ENCODE data around the gene RGCC. TPM values are rescaled to one million over a fixed set of nuclear protein-coding genes. Genes with fewer than 3 reads are reported as not detected.

Gene RGCC
- total RNA-seq, 2 experiments from 2014 or later, result 135 to 143 TPM

DNA sequence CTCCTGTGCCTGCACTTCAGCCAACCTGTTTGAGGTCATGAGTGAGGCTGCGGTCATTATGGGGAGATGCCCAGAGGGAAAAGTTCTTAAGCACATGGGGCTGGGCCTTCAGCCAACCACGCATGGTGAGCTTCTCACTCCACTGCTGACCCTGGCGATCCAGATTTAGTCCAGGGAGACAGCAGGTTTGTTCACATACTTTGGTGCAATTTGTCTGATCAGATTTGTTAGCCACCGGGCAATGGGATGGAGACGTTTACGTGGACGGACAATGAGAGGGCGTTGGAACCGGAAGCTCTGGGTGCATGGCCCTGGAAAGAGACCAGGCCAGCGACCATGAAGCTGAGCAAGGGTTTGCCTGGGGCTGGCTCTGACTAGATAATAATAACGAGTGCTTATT lies 56.2 kb downstream of the RGCC start:
- ATAC-seq (no peak), DNase-seq (no peak)
- no peaks in the 10 kb centered on the region for H3K27me3 Mint-ChIP-seq
- CTCF ChIA-PET, result interaction anchor here (0.8 to 1.2 kb wide), 2 partner anchors 54 to 56 kb away, joined by 3 read pairs; no protein-coding TSS in a partner anchor
- POLR2A ChIA-PET, result no interaction called here
- no peak overlapping the region for H3K4me3 Mint-ChIP-seq
- H3K27ac Mint-ChIP-seq, result no peak overlapping the region
- intact Hi-C loops (cut with micrococcal nuclease), result no loop called here
- no peaks in the 10 kb centered on the region for H3K9me3 Mint-ChIP-seq
- no peaks in the 10 kb centered on the region for H3K36me3 Mint-ChIP-seq (ENCODE audit: low read depth)
- TF ChIP-seq CTCF (IDR thresholded peaks at IDR 0.05), result no peak
- no peaks in the 10 kb centered on the region for H3K4me1 Mint-ChIP-seq (ENCODE audit: low read depth)

GRCh38 chr13:41514853-41515395 lies 57.6 kb downstream of the RGCC start:
- intact Hi-C loops (cut with micrococcal nuclease), result no loop called here
- Mint-ChIP-seq H3K4me1 (ENCODE audit: low read depth) (no peaks in the 10 kb centered on the region), H3K4me3 (no peak overlapping the region), H3K9me3 (no peaks in the 10 kb centered on the region), H3K27ac (no peak overlapping the region), H3K27me3 (no peaks in the 10 kb centered on the region), H3K36me3 (ENCODE audit: low read depth) (no peaks in the 10 kb centered on the region)
- no peak for ATAC-seq
- POLR2A ChIA-PET, result no interaction called here
- no peak for DNase-seq
- TF ChIP-seq CTCF (IDR thresholded peaks at IDR 0.05), result no peak
- CTCF ChIA-PET, result interaction anchor here (0.9 to 1.0 kb wide), 2 partner anchors 55 to 57 kb away, joined by 3 read pairs; no protein-coding TSS in a partner anchor

DNA sequence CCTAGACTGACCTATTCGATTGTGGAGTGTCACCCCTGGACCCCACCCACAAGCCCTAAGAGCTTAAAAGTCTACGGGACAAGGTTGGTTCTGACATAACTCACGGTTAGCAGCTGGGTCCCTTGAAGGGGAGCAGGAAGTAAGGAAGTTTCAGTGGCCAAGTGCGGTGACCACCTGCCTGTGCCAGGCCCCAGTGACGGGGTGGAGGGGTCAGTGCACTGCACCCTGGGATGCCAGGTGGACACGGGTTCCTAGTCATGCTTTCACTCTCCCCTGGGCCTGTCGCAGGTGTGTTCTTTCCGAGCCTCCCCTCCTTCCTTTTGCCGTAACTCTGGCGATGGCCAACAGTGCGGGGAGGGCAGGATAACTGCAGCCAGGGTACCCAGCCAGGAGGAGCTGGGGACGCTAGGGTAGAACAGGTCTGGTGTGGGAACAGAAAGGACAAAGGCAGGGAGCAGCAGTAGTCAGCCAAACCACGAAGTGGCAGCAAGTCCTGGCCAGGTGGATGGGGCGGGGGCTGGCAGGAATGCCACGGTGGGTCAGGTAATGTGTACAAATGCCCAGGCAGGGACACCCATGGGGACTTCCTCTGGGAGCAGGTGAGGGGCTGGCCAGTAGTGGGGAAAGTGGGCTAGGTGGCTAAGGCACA lies 58.3 kb downstream of the RGCC start:
- CTCF ChIA-PET, result interaction anchor here (0.9 to 1.0 kb wide), 2 partner anchors 56 to 57 kb away, joined by 3 read pairs; no protein-coding TSS in a partner anchor
- intact Hi-C loops (cut with micrococcal nuclease), result no loop called here
- Mint-ChIP-seq H3K27me3 (no peaks in the 10 kb centered on the region), H3K27ac (no peak overlapping the region), H3K4me1 (ENCODE audit: low read depth) (no peaks in the 10 kb centered on the region), H3K36me3 (ENCODE audit: low read depth) (no peaks in the 10 kb centered on the region), H3K4me3 (no peak overlapping the region), H3K9me3 (no peaks in the 10 kb centered on the region)
- ATAC-seq (no peak), DNase-seq (no peak)
- no peak for TF ChIP-seq CTCF (IDR thresholded peaks at IDR 0.05)
- POLR2A ChIA-PET, result no interaction called here

- intact Hi-C loops (cut with micrococcal nuclease), result no loop called here
- H3K36me3 Mint-ChIP-seq (ENCODE audit: low read depth), result no peaks in the 10 kb centered on the region
- no peak overlapping the region for H3K4me3 Mint-ChIP-seq
- H3K9me3 Mint-ChIP-seq, result no peaks in the 10 kb centered on the region
- H3K4me1 Mint-ChIP-seq (ENCODE audit: low read depth), result no peaks in the 10 kb centered on the region
- no peak for TF ChIP-seq CTCF (IDR thresholded peaks at IDR 0.05)
- ChIA-PET POLR2A (no interaction called here), CTCF (interaction anchor here (0.8 kb wide), 1 partner anchor 57 kb away, joined by 3 read pairs; no protein-coding TSS in a partner anchor)
- ATAC-seq (no peak), DNase-seq (no peak)
- H3K27ac Mint-ChIP-seq, result no peak overlapping the region
- no peaks in the 10 kb centered on the region for H3K27me3 Mint-ChIP-seq
Observed at GRCh38 chr13:41516166-41516565, 58.8 kb downstream of the RGCC start.

GRCh38 chr13:41516760-41517159 lies 59.4 kb downstream of the RGCC start:
- DNase-seq (no peak), ATAC-seq (no peak)
- H3K27ac Mint-ChIP-seq, result no peak overlapping the region
- H3K36me3 Mint-ChIP-seq (ENCODE audit: low read depth), result no peaks in the 10 kb centered on the region
- H3K4me3 Mint-ChIP-seq, result no peak overlapping the region
- H3K9me3 Mint-ChIP-seq, result no peaks in the 10 kb centered on the region
- POLR2A ChIA-PET, result no interaction called here
- H3K27me3 Mint-ChIP-seq, result no peaks in the 10 kb centered on the region
- intact Hi-C loops (cut with micrococcal nuclease), result no loop called here
- H3K4me1 Mint-ChIP-seq (ENCODE audit: low read depth), result no peaks in the 10 kb centered on the region
- CTCF ChIA-PET, result interaction anchor here (0.8 kb wide), 1 partner anchor 58 kb away, joined by 3 read pairs; no protein-coding TSS in a partner anchor
- TF ChIP-seq CTCF (IDR thresholded peaks at IDR 0.05), result no peak
